ENCODE data around the gene LRRC28. TPM values are rescaled to one million over a fixed set of nuclear protein-coding genes. Genes with fewer than 3 reads are reported as not detected.

The LRRC28 gene
- 16.1 and 31.0 TPM in 2 replicates for polyA plus RNA-seq

GRCh38 chr15:99250857-99251841 lies at the start of gene LRRC28:
LRRC28 (plus strand) TSS chr15:99251481; CDS start chr15:99255958, 4,477 bp downstream.

DNA sequence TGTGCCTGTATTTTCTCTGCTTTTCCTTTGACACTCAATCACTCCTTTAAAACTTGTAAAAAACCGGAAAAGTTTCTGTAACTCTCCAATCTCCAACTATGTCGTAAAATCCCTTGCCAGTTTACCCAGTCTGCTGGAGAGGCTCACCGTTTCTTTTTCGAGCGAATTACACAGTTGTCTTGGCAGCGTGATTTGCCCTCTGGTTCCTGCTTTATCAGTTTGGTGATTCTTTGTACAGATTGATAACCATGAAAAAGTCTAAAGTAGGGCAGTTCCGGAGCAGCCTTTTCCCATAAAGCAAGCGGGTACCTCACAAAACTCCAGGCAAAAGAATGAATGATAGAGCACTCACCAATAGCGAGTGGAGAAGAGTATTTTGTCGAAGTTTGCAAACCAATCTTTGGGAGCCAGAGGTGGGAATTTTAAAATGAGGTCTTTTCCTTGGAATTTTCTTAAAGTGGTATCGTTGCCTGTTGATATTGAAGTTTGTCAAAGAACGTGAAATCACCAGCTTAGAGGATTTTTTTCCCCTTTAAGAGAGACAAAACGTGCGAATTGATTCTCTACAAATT lies 1.9 kb upstream of the LRRC28 start, which contains the start of gene TTC23:
TTC23 (minus strand) TSS at position 312 of the 572 bp plus-strand sequence. CDS start 20,869 bp downstream, outside the sequence.

Other genes starting within 250 kb of the LRRC28 start
- gene PGPEP1L, start 243.7 kb upstream of the LRRC28 start, polyA plus RNA-seq = not detected in 2 replicates
- gene SYNM, start 146.4 kb upstream of the LRRC28 start, polyA plus RNA-seq = 5.0 and 8.4 TPM in 2 replicates
- 0.47 and 4.7 TPM in 2 replicates for gene TTC23, start 1.9 kb upstream of the LRRC28 start, polyA plus RNA-seq

All from Purkinje cell (primary cell).